GM19328 (cell line): Measurements from ENCODE around the gene CD160.
"Not testable (repeated sequence)": the region's sequence is repeated elsewhere in the genome, so short reads cannot be mapped to it uniquely, and the experiment has no call there.

Experiments used
- ATAC-seq: cut with Tn5 transposase; IDR thresholded peaks from one replicate; pipeline ENCODE4 v1.9.1; 2021; ENCODE audit warnings: mild to moderate bottlenecking, moderate library complexity; ENCODE audit not compliant: unreplicated experiment

The CD160 gene

DNA sequence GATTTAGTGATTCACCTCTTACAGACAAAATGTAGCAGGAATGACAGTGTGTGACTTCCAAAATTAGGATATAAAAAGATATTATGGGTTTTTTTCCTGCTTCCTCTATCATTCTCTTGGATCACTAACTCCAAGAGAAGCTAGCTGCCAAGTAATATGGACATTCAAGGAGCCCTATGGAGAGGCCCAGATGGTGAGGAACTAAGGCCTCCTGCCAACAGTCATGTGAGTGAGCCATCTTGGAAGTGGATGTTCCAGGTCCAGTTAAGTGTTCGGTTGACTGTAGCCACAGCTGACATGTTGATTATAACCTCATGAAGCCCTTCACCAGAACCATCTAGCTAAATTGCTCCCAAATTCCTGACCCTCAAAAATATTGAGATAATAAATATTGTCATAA, 38.8 kb downstream of the CD160 start:
- ATAC-seq = no peak

DNA sequence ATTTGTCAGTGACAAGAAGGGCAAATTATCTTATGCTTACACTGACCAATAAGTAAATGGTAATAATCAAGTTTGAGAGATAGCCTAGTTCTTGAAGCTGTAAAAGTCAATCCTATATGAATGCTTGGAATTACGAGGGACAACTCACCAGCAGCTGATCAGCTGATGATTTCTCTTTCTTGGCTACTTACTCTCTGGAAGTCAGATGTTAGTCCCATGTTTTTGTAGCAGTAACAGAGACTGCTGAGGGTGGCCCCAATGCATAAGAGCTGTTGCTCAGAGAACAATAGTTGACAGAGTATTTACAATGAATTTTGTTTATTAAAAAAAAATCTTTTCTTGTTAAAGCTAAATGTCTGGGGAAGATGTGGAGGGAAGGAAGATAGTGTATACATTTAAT, 39.3 kb downstream of the CD160 start:
- ATAC-seq = no peak

DNA sequence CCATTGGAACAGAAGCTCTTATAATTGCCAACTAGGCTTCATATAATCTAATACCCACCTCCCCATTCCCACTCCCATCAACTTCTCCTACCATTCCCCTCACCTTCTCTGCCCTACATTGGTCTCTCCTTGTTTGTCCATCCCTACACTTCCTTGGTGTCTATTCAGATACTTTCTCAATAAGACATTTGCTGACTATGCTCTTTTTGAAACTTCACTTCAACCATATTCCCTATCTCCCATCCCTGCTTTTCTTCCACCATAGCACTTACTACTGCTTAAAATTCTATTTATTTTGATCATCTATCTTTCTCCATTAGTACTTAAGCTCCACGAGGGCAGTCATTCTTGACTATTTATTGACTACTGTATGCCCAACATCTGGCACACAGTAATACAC, 40.4 kb downstream of the CD160 start:
- ATAC-seq = no peak

DNA sequence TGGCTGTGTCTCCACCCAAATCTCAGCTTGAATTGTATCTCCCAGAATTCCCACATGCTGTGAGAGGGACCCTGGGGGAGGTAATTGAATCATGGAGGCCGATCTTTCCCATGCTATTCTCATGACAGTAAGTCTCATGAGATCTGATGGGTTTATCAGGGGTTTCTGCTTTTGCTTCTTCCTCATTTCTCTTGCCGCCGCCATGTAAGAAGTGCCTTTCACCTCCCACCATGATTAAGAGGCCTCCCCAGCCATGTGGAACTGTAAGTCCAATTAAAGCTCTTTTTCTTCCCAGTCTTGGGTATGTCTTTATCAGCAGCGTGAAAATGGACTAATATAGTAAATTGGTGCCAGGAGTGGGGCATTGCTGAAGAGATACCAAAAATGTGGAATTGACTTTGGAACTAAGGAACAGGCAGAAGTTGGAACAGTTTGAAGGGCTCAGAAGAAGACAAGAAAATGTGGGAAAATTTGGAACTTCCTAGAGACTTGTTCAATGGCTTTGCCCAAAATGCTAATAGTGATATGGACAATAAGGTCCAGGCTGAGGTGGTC, 41.2 kb downstream of the CD160 start:
- ATAC-seq = not testable (repeated sequence)

DNA sequence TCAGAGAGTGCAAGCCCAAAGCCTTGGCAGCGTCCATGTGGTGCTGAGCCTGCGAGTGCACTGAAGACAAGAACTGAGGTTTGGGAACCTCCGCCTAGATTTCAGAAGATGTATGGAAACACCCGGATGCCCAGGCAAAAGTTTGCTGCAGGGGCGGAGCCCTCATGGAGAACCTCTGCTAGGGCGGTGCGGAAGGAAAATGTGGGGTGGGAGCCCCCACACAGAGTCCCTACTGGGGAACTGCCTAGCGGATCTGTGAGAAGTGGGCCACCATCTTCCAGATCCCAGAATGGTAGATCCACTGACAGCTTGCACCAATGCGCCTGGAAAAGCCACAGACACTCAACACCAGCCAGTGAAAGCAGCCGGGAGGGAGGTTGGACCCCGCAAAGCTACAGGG, 42.2 kb downstream of the CD160 start:
- not testable (repeated sequence) for ATAC-seq

DNA sequence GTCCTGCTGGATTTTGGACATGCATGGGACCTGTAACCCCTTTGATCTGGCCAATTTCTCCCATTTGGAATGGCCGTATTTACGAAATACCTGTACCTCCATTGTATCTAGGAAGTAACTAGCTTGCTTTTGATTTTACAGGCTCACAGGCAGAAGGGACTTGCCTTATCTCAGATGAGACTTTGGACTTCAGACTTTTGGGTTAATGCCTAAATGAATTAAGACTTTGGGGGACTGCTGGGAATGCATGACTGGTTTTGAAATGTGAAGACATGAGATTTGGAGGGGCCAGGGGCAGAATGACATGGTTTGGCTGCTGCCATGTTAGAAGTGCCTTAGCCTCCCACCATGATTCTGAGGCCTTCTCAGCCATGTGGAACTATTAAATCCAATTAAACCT, 42.7 kb downstream of the CD160 start:
- ATAC-seq = not testable (repeated sequence)

DNA sequence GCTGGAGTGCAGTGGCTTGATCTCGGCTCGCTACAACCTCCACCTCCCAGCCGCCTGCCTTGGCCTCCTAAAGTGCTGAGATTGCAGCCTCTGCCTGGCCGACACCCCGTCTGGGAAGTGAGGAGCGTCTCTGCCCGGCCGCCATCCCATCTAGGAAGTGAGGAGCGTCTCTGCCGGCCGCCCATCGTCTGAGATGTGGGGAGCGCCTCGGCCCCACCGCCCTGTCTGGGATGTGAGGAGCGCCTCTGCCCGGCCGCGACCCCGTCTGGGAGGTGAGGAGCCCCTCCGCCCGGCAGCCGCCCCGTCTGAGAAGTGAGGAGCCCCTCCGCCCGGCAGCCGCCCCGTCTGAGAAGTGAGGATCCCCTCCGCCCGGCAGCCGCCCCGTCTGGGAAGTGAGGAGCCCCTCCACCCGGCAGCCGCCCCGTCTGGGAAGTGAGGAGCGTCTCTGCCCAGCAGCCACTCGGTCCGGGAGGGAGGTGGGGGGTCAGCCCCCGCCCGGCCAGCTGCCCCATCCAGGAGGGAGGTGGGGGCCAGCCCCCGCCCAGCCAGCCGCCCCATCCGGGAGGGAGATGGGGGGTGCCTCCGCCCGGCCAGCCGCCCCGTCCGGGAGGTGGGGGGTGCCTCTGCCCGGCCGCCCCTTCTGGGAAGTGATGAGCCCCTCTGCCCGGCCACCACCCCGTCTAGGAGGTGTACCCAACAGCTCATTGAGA, 45.1 kb downstream of the CD160 start:
- not testable (repeated sequence) for ATAC-seq

DNA sequence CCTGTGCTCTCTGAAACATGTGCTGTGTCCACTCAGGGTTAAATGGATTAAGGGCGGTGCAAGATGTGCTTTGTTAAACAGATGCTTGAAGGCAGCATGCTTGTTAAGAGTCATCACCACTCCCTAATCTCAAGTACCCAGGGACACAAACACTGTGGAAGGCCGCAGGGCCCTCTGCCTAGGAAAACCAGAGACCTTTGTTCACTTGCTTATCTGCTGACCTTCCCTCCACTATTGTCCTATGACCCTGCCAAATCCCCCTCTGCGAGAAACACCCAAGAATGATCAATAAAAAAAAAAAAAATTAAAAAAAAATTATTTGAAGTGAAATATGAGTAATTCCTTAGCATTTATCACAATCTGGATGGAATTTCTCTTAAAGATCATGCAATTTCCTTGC, 45.8 kb downstream of the CD160 start:
- ATAC-seq = not testable (repeated sequence)

DNA sequence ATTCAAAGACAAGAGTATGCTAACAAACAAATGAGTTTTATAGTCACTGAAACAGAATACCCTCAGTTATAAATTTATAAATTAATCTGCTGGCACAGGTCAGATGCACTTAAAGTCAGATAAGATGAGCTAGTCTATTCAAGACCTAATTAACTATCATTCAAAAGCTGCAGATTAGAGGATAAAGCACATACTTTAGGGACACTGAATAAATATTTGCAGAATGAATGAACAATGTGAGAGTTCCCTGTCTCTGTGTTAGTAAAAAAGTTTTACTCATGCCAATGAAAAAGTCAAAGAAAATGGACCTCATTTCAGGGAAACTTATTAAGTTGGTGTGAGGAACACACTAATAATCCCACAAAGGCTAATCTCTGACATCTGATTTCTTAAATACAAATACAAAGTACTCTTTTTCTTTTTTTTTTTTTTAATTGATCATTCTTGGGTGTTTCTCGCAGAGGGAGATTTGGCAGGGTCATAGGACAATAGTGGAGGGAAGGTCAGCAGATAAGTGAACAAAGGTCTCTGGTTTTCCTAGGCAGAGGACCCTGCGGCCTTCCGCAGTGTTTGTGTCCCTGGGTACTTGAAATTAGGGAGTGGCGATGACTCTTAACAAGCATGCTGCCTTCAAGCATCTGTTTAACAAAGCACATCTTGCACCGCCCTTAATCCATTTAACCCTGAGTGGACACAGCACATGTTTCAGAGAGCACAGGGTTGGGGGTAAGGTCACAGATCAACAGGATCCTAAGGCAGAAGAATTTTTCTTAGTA, 46.5 kb downstream of the CD160 start:
- not testable (repeated sequence) for ATAC-seq

DNA sequence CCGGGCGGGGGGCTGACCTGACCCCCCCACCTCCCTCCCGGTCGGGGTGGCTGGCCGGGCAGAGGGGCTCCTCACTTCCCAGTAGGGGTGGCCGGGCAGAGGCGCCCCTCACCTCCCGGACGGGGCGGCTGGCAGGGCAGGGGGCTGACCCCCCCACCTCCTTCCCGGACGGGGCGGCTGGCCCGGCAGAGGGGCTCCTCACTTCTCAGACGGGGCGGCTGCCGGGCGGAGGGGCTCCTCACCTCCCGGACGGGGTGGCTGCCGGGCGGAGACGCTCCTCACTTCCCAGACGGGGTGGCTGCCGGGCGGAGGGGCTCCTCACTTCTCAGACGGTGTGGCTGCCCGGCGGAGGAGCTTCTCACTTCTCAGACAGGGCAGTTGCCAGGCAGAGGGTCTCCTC, 47.6 kb downstream of the CD160 start:
- ATAC-seq = not testable (repeated sequence)

DNA sequence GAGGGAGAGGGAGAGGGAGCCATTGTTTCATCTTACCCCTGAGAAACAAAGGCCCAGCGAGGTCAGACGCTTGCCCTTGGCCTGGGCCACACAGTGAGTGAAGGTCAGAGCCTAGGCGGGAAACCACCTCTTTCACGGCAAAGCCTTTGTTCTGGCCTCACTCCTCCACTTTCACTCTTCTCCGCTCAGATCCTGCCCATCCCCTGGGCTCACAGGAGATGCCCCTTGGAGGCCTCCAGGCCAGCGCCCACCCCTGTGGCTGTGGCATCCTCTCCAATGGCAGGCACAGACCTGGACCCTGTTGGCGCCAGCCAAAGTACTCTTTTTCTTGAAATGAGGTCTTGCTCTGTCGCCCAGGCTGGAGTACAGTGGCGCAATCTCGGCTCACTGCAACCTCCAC, 48.7 kb downstream of the CD160 start:
- ATAC-seq = not testable (repeated sequence)

DNA sequence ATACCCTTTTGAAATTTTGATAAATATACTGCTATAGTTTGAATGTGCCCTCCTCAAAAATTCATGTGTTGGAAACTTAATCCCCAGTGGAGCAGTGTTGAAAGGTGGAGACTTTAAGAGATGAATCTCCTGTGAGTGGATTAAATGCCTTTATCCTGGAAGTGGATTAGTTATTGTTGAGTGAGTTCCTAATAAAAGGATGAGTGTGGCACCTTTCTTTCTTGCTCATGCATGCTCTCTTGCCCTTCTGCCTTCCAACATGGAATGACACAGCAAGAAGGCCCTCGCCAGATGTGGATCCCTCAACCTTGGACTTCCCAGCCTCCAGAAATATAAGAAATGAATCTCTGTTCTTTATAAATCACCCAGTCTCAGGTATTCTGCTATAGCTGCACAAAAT, 51.8 kb downstream of the CD160 start:
- no peak for ATAC-seq

DNA sequence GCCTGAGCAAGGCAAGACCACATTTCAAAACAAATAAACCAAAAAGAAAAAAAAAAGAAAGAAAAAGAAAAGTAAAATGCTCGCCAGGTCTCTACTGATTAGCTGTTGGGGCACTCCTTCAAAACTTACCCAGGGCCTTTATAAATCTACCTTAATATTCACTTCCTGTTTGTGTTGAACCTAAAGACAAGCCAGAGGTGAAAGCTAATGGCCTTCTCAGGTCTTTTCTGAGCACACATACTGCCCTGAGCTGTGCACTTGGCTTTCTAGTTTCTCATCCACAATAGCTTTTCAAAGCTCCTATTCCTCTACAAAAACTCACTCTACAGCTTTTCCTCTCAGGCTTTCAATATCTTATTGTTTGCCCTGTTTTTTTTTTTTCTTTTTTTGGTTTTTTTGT, 54.1 kb downstream of the CD160 start:
- ATAC-seq = no peak

DNA sequence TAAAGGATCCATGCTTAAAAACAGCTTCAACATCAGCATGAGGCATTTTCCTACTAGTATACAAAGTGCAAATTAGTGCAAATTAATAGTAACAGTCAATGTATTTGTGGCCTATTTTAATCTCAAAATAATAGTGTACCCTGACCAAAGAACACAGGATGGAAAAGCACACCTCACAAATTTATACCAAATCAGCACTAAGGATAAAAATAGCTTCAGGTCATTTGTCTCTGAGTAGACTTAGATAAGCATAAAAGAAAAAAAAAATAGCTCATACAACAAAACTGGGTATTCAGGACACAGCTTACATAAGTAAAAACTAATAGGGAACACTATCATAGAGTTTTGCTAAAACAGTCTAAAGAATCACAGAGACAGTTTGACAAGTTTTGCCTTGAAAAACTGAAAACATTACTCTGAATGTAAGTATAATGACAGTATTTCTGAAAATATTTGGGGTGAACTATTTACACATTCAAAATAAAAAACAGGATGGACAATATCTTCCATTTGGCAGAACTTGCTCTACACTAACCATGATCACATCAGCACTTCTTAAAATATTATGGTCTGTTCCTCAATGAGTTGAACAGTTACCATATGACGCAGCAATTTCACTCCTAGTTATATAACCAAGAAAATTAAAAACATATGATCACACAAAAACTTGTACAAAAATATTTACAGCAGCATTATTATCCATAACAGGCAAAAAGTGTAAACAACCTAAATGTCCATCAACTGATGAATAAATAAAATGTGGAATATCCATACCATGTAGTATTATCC, 58.3 kb downstream of the CD160 start:
- ATAC-seq = no peak

DNA sequence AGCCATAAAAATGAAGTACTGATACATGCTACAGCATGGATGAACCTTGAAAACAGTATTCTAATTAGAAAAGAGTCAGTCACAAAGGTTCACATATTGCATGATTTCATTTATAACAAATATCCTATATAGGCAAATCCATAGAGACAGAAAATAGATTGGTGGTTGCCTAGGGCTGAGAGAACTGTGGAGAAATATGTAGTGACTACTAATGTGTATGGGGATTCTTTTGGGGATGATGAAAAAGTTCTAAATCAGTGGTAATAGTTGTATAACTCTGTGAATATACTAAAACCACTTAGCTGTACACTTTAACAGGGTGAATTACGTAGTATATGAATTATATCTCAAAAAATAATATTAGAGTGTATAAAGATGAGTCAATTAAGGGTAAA, 58.8 kb downstream of the CD160 start:
- ATAC-seq = no peak

DNA sequence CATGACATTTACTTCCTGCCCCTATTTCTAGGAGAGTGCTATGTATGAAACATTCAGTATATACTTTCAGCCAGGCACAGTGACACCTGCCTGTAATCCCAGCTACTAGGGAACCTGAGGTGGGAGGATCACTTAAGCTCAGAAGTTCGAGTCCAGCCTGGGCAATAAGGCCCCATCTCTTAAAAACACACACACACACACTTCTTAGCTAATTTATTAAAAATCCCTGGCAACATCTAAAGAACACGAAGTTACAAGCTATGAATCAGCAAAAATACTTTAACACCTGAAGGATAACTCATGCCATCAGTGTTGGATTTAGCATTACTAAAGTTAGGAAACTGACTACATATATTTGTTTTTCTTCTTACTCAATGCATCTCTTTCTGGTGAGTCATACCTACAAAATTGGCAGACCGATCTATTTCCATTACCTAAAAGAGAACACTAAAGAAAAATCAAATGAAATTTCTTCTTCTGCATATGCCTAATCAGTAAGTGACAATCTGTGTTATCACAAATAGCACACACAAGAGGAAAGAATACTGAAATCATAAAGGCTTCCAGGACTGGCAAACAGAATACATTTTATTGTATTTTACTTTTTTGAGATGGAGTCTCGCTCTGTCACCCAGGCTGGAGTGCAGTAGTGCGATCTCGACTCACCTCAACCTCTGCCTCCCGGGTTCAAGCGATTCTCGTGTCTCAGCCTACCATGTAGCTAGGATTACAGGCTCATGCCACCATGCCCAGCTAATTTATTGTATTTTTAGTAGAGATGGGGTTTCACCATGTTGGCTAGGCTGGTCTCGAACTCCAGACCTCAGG, 63.2 kb downstream of the CD160 start:
- no peak for ATAC-seq

DNA sequence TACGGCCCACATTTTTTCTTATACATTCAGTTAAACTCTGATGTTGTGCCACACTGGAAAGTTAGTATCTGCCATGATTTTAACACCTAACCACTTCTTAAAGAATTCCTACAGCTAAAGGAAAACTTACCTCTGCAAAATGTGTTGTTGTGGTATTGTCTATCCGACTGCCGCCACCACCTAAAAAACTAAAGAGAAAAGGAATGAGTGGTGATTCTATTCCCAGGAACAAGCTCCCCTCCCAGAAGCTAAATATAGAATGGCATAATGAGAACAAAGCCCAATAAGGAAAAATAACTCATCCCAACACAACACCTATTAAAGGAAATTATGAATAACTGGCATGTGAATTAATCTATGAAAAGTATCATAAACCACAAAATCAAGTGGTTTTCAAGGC, 65.1 kb downstream of the CD160 start:
- no peak for ATAC-seq

DNA sequence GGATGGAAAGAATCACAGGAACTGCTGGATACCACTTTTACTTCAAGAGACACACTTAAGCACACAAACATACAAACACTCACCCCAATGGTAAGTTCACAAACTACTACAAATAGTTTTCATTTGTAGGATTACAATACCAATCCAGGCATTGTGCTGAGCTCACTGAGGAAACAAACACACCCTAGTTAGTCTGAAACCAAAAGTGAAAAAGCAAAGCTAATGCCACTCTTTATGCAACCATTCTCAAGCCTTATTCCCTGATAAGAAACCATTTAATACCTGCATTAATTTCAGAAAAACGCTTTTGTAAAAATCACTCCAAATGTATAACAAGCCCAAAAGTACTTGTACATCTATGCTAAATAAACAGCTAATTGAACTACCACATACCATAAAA, 66.2 kb downstream of the CD160 start:
- no peak for ATAC-seq

DNA sequence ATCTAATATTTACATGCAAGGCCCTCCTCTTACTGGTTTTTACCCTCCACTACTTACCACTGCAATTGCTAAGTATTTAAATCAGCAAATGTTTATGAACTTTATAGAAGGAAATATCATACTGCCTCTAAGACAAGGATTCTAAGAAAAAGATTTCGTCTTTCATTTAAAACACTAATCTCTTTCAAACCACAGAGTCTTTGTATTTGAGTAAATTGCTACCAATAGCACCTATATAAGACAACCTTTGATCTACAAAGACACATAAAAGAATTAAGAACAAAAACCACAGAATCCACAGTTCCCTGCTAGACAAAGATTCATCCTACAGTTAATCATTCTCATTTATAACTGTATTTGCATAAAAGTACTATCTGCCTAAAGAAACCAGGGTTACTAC, 67.0 kb downstream of the CD160 start:
- ATAC-seq = no peak

DNA sequence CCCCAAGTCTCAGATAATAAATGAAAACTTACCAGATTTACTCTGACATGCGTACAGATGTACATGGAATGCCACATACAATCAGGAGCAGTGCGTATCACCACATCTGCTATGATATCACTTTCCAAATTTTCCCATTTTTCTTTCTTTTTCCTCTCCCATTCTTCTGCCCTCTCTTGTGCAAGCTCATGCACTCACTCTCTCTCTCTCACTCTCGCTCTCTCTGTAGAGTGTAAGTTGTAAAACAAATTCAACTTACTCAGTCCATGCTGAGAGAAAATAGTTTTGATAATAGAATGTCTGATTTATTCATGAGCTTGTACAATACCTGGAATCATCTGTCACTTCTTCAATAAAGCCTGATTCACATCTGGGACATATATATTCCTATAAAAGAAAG, 69.3 kb downstream of the CD160 start:
- no peak for ATAC-seq
